ENCODE data around the gene TPK1. TPM values are rescaled to one million over a fixed set of nuclear protein-coding genes. Genes with fewer than 3 reads are reported as not detected.

Gene TPK1
- total and polyA plus RNA-seq, 2 of the 8 experiments (the other 6 are each of a cell fraction or from before 2014, with no cell fraction given), result 1.9 to 2.7 TPM

DNA sequence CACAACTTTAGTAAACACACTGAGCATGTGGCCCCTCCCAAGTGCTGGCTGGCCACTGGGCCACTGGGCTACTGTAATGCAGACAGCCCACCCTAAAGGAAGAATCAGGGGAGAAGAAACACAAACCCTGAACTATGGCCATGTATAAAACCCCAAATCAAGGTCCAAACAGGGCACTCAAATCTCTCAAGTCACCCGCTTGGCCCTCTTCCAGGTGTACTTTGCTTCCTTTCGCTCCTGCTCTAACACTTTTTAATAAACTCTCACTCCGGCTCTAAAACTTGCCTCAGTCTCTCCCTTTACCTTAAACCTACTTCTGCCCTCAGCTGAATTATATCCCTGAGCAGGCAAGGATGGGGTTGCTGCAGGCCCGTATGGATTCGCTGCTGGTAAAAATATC, 72.6 kb downstream of the TPK1 start:
- Histone ChIP-seq H4K20me1 (replicated peaks in 1 of 2; ENCODE audit: control insufficient read depth in 1 of 2, insufficient read depth in 2 of 2, low read length in 2 of 2) (no peaks in the 10 kb centered on the region), H3K4ac (replicated peaks; ENCODE audit: insufficient read length, low read depth, low read length) (no peak overlapping the region), H3K9me3 (ENCODE audit: insufficient read depth in 2 of 2, low read depth in 1 of 2, low read length in 1 of 2) (no peaks in the 10 kb centered on the region), H3K9ac (replicated peaks in 1 of 4; ENCODE audit: extremely low read depth in 1 of 4, low read depth in 3 of 4, low read length in 3 of 4) (no peak overlapping the region), H4K91ac (replicated peaks; ENCODE audit: insufficient read length, low read length) (no peak overlapping the region), H3K27me3 (replicated peaks in 1 of 4; ENCODE audit: control insufficient read depth in 3 of 4, extremely low read depth in 1 of 4, insufficient read depth in 3 of 4, low read length in 3 of 4) (no peaks in the 10 kb centered on the region; a peak in 1 of 7 replicates), H3K79me1 (ENCODE audit: low read depth, low read length) (no peaks in the 10 kb centered on the region), H3K18ac (ENCODE audit: extremely low read depth, low read length) (no peak overlapping the region), H3K27ac (ENCODE audit: low read depth, low read length) (no peak overlapping the region), H2BK15ac (ENCODE audit: low read length) (no peak overlapping the region), H3K23me2 (ENCODE audit: low read depth, low read length) (no peaks in the 10 kb centered on the region), H3K4me2 (ENCODE audit: insufficient read depth in 1 of 2, low read depth in 2 of 2, low read length in 2 of 2) (no peak overlapping the region), H3K4me1 (replicated peaks in 1 of 4; ENCODE audit: control insufficient read depth in 3 of 4, insufficient read depth in 4 of 4, low read length in 3 of 4) (no peaks in the 10 kb centered on the region; a peak in 1 of 7 replicates), H3K23ac (ENCODE audit: insufficient read length) (no peak overlapping the region), H4K5ac (ENCODE audit: insufficient read length, low read depth, low read length) (no peak overlapping the region), H2BK12ac (ENCODE audit: low read depth, low read length) (no peak overlapping the region), H2BK5ac (ENCODE audit: low read depth, low read length) (no peak overlapping the region), H2AK5ac (ENCODE audit: low read depth, low read length) (no peak overlapping the region), H2BK120ac (replicated peaks; ENCODE audit: low read depth, low read length) (no peak overlapping the region), H3K14ac (ENCODE audit: insufficient read length) (no peak overlapping the region), H3K79me2 (ENCODE audit: control insufficient read depth in 1 of 2, insufficient read depth in 2 of 2, low read length in 2 of 2) (no peaks in the 10 kb centered on the region), H4K8ac (ENCODE audit: extremely low read depth, insufficient read depth, low read length) (no peak overlapping the region), H3K36me3 (ENCODE audit: control insufficient read depth in 2 of 4, insufficient read depth in 4 of 4, low read length in 3 of 4) (no peaks in the 10 kb centered on the region), H3K4me3 (ENCODE audit: extremely low read depth in 1 of 4, insufficient read depth in 2 of 4, low read depth in 3 of 4, low read length in 4 of 4) (no peak overlapping the region), H3K56ac (replicated peaks; ENCODE audit: insufficient read length, low read depth, low read length) (no peak overlapping the region), H2BK20ac (ENCODE audit: low read length) (no peak overlapping the region), H2AFZ (ENCODE audit: low read length) (peak overlapping the region; percentile 71; the same call in 1 of the 2 replicates)
- WGBS, 2 experiments (ENCODE audit: extremely low coverage in 1 of 2, insufficient coverage in 1 of 2, insufficient read length in 1 of 2, insufficient replicate concordance in 2 of 2, low coverage in 1 of 2, low lambda C conversion rate in 2 of 2, missing lambda C conversion rate in 1 of 2), result 95% methylated on average over 5 of the region's 5 CpGs; no CpG with 5 or more reads in 1 of the 2 experiments
- ChIA-PET CTCF (ENCODE audit: partially characterized antibody) (interaction anchor here (1.1 to 2.0 kb wide), 3 partner anchors 13 to 24 kb away, joined by 3 to 5 read pairs (median 3); no protein-coding TSS in a partner anchor), POLR2A (ENCODE audit: partially characterized antibody) (no interaction called here)
- no peak for DNase-seq (ENCODE audit: low read depth in 1 of 2, low spot score in 2 of 2)
- no peak for FAIRE-seq
- no peak for TF ChIP-seq SP1 (IDR thresholded peaks at IDR 0.05; ENCODE audit: low read depth, low read length)

All from H1 (cell line).